ENCODE results near the gene MKRN1.
A peak's percentile ranks its signal among the peaks of the same experiment; 100 is the strongest.
"Not testable (repeated sequence)": the region's sequence is repeated elsewhere in the genome, so short reads cannot be mapped to it uniquely, and the experiment has no call there.

The MKRN1 gene

DNA sequence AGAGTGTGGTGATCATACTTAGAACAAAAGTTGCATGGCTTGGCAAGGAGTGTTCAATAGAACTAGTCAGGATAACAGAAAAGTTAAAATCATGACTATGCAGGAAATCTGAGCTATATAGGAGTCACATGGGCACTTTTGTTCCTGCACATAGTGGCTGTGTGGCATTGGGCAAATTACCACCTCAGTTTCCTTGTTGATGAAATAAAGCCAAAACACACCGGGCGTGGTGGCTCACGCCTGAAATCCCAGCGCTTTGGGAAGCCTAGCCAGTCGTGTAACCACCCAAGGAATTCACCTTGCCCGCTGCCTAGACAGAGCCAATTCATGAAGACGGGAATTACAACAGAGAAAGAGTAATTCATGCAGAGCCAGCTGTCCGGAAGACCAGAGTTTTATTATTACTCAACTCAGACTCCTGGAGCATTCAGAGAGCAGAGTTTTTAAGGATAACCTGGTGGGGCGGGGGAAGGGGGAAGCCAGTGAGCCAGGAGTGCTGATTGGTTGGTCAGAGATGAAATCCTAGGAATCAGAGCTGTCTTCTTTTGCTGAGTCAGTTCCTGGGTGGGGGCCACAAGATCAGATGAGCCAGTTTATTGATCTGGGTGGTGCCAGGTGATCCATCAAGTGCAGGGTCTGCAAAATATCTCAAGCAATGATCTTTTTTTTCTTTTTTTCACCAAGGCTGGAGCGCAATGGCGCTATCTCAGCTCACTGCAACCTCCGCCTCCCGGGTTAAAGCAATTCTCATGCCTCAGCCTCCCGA lies 6.4 kb upstream of the MKRN1 start:
- DNase-seq (ENCODE audit: low read depth in 2 of 2): no peak

DNA sequence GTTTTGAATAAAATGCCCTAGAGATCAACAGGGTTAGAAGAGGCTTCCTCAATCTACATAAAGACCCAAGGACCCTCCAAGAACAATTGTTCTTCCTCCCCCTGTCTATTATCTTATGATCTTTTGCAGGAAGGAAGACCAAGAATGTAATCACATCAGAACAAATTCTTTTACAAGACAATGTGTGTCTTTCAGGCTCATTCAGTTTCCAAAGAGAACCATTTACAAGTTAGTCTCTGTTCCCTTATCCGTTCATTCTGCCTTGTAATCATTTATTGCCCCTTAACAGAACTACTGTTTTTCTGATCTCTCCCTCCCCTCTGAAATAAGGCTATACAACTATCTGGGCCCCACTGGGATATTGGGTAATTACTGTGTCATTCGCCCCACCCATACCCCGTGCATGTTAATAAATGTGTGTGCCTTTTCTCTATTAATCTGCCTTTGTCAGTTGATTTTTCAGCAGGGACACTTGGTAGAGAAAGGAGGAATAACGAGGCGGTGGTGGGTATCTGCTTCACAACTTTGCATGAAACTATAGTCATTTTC lies 5.7 kb upstream of the MKRN1 start:
- no peak for DNase-seq (ENCODE audit: low read depth in 2 of 2)

DNA sequence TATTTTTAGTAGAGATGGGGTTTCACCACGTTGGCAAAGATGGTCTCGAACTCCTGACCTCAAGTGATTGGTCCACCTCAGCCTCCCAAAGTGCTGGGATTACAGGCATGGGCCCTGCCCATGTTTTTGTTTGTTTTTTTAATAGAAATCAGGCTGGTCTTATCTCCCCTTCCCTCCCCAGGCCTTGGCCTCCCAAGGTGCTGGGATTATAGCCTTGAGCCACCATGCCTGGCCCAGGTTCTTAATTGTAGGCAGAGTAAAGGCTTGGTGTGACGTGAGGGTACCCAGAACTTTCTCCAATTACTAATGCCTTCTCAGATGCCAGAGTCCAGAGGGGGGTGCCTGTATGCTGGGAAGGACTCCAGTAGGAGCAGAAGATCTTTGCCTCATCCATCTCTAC lies 5.2 kb upstream of the MKRN1 start:
- DNase-seq (ENCODE audit: low read depth in 2 of 2): no peak

DNA sequence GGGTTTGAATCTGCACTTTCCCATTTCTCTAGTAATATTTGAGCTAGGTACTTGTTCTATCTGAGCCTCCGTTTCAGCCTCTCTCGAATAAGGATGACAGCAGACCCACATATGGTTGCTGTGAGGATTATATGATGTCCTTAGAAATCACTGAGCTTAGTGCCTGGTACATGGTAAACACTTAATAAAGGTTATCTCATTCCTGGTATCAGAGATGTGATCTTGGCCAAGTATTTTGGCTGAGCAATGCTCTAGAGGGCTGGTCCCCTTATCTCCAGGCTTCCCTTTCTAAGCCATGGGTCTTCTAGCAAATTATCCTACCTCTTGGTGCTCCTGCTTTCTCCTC lies 407 bp upstream of the MKRN1 start:
- DNase-seq (ENCODE audit: low read depth in 2 of 2): no peak

DNA sequence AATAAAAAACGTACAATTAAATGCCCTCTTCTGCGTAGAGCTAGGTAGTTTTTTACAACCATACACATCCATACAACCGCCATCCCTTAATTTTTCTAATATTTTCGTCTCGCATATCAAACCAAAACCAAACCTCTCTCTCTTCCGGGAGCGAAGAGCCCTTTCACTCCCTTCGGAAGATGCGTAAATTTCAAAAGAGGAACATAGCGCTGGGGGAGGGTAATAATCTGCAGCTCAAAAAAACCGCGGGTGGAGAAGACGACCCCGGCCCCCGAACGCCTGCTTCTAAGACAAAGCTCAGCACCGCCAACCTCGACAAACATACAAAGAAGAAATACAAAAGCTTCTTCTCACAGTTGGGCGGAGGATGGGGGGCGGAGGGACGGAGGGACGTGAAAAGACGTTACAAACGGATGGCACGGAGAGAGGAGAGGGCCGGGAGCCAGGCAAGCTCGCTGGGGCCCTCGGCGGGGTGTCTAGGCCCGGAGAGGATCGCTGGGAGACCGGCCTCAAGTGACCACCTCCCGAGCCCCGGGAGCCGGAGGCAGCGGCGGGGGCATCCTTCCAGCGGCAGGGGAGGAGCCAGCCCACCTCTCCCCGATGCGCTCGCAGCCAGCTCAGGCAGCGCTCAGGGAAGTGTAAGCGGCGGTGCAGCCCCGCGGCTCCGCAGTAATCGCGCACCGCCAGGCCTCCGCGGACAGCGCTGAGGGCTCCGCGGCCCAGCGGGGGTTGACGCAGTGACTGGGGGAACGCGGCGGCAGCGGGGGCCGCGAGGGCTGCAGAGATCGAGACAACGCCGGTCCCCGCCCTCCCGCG lies 851 bp downstream of the MKRN1 start:
- peak; percentile 7 to 31 for DNase-seq (ENCODE audit: low read depth in 2 of 2)

DNA sequence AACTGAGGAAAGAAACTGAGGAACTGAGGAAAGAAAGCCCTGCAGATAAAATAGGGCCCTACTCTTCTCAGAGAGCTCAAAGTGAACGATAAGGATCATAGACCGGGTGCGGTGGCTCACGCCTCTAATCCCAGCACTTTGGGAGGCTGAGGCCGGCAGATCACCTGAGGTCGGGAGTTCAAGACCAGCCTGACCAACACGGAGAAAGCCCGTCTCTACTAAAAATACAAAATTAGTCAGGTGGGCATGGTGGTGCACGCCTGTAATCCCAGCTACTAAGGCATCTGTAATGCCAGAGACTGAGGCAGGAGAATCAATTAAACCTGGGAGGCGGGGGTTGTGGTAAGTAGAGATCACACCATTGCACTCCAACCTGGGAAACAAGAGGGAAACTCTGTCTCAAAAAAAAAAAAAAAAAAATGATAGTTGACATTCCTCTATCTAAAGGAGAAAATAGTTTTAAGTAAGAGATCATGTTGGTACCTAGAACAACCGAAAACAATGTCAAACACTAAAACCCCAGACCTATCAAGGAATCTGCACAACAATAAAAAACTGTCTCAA lies 2.5 kb downstream of the MKRN1 start:
- no peak for DNase-seq (ENCODE audit: low read depth in 2 of 2)

DNA sequence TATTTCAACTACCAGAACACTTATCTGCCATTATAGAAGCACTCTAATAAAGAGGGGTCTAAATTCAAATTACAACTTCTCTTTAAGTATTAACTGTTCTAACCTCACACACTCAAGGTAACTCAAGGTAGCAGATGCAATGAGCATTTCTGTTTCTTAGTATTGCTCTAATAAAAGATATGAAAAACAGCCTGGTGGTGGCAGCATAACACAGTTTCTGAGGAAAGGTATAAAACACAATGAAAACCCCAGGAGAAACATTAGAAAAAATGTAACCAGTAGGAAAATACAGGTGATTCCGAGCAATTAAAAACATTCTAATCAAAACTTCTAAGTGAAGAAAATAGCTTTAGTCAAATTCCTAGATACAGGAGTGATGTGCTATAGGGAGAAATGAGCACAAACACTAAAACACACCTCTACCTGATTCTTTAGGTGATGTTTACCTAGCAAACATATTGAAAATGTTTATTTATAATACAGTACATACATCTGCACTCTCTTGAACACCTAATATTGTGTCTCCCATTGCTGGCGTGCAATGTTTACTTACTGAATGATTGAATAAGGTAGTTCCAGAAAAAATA lies 3.5 kb downstream of the MKRN1 start:
- DNase-seq (ENCODE audit: low read depth in 2 of 2): peak; percentile 10 to 25

DNA sequence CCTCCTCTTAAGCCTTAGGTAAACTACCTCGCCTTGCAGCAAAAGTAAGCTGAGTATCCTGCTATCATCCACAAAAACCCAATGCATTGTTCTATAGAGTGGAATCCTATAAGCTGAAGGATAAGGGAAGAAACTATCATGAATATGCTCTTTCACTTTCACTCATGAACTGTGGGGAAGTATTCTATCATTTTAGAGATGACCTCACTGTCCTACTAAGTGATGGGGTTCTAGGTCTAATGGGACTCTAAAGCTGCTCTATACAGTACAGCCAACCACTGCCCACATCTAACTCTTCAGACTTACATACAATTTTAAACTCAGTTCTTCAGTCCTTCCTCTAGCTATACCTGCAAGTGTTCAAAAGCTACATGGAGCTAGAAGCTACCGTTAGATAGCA lies 16.2 kb downstream of the MKRN1 start:
- no peak for DNase-seq (ENCODE audit: low read depth in 2 of 2)

DNA sequence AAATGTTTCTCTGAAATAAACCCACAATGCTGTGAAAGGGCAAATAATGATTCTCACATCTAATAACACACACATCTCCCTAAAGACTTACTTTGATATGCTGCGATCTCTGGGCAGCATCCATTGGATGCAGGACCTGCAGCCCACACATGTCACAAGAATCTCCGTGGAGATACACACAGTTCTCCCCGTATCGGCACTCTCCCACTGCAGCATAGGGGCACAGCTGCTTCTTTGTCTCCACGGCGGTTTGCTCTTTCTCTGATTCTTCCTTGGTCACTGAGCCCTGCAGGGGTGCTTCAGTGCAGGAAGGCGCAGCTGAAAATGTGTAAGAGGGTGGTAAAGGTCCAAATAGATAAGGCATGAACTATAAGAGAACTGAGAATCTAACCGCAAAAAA lies 20.4 kb downstream of the MKRN1 start:
- no peak for DNase-seq (ENCODE audit: low read depth in 2 of 2)

DNA sequence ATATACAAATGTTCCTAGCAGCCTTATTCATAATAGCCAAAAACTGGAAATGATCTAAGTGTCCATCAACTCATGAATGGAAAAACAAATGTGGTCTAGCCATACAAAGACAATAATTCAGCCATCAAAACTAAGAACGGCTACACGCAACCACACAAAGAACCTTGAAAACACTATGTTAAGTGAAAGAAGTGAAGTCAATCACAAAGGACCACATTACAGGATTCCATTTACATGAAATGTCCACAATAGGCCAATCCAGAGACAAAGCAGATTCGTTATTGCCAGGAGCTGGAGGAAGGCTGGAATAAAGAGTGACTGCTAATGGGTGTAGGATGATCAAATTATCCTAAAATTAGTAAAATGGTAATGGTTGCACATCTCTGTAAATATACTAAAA lies 21.1 kb downstream of the MKRN1 start:
- DNase-seq (ENCODE audit: low read depth in 2 of 2): no peak

DNA sequence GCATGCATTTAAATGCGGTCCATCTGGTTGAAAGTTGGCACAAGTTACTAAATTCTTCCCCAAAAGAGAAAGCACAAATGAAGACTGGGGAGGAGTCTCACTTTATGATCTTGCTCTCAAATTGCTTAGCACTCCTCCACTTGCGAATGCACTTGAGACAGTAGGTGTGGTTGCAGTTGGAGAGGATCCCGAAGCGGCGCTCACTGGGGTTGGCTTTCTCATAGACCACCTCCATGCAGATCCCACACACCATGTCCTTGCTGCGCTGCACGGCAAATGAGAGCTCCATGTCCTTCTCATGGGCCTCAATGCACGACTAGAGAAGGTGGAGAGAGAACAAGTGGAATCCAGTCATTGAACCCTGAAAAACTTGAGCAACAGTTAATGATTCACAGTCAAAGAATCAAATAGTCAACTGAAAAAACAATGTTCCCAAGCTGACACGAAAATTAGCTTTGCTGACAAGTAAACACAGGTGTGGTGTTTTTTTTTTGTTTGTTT lies 22.7 kb downstream of the MKRN1 start:
- DNase-seq (ENCODE audit: low read depth in 2 of 2): no peak

DNA sequence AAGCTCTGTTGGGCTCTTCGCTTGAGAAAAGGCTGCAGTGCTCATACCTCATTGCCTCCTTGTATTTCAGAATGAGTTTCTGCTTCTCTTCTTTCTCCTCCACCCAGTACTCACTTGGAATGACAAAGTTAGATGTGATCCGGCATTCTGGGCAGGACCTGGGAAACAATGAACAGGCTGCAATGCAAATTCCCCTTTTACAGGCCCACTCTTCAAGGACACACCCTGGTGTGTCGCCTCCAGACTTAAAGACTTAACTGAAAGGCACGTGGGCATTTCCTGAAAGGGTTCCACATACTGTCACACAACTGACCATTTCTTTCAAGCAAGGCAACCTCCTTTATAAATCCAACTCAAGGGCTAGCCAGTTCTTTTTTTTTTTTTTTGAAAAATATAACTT lies 23.6 kb downstream of the MKRN1 start:
- DNase-seq (ENCODE audit: low read depth in 2 of 2): no peak

DNA sequence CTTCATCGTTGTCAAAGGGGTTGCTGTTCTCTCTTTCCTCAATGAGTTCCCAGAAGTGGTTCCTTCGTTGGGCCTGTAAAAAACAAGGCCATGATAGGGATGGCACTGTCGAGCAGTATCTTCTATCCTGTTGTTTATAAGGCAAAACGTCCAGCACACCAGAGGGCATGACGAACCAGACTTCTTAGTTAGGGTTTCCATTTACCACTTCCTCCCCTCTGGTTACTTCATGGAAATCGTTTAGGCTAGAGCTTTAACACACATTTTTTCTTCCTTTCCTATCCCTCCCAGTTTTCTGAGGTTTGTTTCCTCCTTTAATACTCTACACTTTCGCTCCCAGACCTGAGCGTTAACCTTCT lies 24.7 kb downstream of the MKRN1 start:
- no peak for DNase-seq (ENCODE audit: low read depth in 2 of 2)

DNA sequence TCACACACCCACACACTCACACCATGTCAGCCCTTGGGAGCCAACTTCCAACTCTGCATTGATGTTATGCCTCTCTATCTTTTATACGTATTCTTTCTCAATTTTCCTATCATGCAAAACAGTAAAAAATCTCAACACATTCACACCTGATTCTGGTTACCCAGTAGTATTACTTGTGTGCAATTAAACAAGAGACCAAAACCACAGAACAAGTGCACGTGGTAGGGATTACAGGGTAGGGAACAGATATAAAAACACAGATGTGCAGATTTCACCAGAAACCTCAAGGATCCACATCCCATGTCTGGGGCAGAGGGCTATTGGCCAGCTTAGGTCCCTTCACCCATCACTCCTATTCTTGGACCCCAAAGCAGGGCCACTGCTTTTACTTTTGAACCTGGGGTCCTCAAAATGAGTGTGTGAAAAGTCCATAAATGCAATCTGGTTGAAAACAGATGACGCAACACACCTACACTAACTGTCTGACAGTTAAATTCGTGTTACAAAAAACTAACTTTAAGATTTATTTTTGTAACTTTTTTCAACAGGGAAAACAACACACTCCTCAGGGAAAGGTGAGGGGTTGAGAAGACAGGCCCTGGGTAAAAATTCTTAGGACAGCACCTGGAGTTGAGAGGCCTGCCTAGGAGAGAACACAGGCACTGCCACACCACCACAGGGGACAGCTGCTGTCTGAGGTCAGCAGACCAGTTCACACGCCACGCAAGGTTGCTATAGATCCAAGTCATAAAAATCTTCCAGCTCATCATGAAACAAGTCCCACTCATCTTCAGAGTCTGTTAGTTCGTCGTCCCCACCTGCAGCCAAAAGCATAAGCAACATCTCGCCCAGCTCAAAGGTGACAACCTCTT lies 25.3 kb downstream of the MKRN1 start:
- DNase-seq (ENCODE audit: low read depth in 2 of 2): not testable (repeated sequence)

DNA sequence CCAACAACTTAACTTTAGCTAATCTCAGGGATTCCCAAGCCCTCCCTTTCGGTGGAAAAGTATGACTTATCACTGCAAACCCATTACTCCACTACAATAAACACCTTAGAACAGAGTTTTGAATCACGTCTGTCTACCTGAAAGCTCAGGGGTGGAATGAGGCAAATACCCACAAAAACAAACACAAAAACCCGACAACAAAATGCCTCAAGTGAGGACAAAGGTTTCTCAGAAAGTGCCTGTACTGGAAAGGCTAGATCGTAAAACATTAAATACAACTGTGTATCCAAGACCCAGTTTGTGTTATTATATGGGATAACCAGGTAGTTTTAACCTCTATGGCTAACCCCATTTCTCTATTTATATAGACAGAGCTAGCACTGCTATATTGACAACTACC lies 26.0 kb downstream of the MKRN1 start:
- no peak for DNase-seq (ENCODE audit: low read depth in 2 of 2)

DNA sequence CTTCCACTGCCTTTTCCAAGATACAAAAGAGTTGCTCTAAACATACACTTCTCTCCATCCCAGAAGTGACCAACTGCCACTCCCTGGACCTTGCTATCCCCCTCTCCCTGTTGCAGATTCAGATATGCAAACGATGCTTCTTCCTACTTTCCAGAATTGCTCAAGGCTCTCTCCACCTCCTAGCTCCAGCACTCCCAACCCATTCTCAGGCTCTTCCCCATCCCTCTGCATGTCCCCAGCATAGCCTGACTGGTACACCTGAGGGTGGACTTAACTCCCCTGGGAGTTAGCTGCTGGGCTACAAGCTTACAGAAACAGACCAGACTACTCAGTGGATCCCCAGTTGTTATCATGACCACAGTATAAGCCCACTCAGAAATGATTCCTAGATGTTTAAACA lies 27.6 kb downstream of the MKRN1 start:
- DNase-seq (ENCODE audit: low read depth in 2 of 2): no peak

DNA sequence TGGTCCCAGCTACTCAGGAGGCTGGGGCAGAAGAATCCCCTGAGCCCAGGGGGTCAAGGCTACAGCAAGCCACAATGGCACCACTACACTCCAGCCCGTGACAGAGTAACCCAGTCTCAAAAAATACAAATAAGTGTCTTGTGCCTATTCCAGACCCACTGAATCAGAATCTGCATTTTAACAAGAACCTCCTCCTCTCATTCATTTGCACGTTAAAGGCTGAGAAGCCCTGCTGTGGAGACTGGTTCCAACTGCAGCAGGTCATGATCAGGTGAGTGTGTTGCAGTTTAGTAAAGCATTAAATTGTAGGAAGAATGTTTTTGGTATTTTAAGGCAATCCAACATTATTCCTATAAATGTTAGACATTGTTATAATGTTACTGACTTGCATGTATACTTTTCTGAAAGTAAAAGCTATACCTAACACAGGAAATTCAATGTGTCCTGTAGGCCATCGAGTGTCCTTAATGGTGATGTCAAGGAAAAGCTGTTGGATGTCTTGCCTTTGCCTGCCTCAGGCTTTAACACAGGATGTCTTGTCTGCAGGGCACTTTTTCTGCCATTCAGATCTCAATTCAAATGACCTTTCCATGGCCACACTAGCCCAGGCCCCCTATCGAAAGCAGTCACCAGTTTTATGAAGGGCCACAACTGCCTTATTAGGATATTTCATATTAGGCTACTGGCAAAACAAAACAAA lies 30.4 kb downstream of the MKRN1 start:
- DNase-seq (ENCODE audit: low read depth in 2 of 2): no peak

DNA sequence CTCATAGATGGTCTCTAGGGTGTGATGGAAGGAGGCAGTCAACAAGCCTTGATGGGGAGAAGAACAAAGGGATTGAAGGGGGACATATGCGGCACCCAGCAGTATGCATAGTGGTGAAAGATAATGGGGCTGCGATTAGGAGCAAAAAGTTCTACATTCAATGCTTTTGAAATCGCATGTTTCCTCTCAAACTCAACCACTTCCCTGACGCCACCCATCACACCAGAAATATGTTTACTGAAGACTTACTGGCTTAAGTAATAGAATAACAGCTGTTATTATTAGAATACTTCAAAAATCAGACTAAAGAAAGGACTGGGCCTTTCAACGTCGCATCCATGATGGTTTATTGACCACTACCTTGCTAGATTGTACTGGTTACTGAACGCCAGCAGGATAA lies 31.5 kb downstream of the MKRN1 start:
- no peak for DNase-seq (ENCODE audit: low read depth in 2 of 2)

DNA sequence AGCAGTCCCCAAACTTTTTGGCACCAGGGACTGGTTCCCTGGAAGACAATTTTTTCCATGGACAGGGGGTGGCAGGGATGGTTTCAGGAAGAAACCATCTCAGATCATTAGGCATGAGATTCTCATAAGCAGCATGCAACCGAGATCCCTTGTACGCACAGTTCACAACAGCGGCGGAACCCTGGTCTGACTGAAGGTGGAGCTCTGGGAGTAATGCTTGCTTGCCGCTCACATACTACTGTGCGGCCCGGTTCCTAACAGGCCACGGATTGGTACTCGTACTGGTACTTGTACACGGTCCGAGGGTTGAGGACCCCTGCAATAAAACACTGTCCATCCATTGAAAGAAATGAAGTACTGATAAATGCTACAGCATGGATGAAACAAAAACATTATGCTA lies 32.8 kb downstream of the MKRN1 start:
- no peak for DNase-seq (ENCODE audit: low read depth in 2 of 2)

DNA sequence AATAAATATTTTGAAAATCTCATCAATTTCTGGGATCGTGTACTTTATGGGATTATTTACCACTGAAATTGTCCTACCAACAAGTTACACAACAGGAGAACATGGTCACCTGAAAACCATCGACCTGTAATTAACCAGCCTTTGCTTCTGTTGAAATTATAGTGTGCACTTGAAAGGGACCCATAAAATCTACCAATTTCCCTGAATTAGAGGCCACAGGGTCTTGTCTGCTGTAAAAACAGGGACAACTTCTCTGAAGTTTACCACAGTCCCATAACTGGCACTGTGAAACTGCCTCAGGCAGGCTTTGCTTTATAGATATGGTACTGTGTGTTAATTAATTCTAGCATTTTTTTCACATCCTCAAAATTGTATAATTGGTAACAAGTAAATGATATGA lies 37.8 kb downstream of the MKRN1 start:
- no peak for DNase-seq (ENCODE audit: low read depth in 2 of 2)

DNA sequence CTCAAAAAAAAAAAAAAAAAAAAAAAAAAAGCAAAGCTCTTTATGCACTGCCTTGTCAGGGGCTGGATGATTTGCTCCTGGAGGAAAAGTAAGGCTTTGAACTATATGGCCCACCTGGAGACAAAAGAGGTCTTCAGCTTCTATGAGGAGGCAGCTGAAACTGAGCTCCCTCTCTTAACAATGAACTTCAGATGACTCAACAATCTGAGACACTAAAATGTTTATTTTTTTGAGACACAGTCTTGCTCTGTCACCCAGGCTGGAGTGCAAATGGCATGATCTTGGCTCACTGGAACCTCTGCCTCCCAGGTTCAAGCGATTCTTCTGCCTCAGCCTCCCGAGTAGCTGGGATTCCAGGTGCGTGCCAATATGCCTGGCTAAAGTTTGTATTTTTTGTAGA lies 38.7 kb downstream of the MKRN1 start:
- no peak for DNase-seq (ENCODE audit: low read depth in 2 of 2)

All from activated CD4-positive, alpha-beta T cell treated with anti-CD3 and anti-CD28 coated beads for 24 hours (primary cell).